ENCODE results near the gene TCAP.
"Not testable (repeated sequence)": the region's sequence is repeated elsewhere in the genome, so short reads cannot be mapped to it uniquely, and the experiment has no call there.

TCAP gene

GRCh38 chr17:39684369-39685192 lies 19.4 kb downstream of the TCAP start:
- no peak for DNase-seq (ENCODE audit: low spot score)

DNA sequence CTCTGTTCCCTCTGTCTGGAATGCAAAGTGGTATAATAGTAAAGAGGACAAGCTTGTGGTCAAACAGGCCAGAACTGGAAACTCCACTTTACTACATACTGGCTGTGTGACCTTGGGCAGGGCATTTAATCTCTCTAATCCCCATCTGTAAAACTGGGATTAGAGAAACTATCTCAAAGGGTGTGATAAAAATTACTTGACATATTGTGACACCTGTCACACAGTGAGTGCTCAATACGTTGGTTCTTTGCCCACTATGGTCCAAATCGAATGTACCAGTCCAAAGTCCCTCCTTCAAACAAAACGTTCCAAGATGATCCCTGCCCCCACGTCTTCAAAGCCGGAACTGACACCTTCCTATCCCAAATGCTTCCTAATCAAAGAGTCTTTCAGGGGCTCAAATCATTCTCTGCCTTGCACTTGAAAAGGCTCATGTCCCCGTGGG lies 22.0 kb downstream of the TCAP start:
- DNase-seq (ENCODE audit: low spot score): no peak

DNA sequence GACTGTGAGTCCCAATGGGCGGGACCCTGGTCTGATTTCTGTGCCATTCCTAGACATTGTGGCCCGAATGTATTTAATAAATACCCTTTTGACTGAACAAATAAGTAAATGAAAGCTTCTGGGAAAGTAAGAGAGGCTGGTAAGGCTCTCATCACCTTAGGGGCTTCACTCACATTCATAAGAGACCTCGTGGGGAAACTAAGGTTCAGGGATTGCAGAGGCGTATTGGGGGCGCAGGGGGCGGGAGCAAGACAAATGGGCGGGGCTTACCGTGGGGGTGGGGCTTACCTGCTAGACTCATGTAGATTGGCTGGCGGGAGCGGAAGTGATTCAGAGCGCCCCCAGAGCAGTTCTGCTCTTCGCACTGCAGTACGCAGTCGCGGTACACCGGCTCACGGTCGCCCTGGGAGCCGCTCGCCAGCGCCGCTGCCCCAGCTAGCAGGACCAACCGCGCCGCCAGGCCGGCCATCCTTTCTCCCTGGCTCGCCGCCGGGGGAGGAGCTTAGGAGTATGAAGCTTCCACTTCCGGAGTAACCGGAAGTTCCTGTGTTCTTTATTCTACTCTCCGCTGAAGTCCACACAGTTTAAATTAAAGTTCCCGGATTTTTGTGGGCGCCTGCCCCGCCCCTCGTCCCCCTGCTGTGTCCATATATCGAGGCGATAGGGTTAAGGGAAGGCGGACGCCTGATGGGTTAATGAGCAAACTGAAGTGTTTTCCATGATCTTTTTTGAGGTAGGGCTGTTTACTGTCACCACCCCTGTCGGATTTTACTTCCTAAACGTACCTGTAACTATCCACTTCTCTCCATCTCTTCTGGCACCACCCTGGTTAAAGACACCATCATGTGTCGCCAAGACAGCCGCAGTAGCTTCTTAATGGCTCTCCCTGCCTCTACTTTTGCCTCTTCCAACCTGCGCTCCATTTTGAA lies 22.7 kb downstream of the TCAP start, which contains the start of gene PGAP3:
Gene PGAP3, minus strand, starts transcription at position 512 of the 929 bp plus-strand sequence. Its CDS starts 43 bp downstream, at position 469.
- DNase-seq (ENCODE audit: low spot score): peak; percentile 96

DNA sequence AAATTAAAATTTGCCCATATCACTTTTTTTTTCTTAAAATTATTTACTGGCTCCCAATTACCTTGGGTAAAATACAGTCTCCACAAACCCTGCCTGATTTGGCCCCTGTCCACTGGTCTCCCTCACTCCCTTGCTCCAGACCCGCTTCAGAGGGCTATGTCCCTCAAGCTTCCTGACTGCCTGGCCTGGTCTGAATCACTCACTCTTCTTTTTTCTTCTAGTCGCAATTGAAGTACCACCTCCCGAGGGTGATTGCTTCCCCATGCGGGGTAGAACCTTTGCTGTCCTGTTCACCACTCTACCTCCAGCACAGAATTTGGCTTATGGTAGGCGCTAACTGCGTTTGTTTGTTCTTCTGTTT lies 23.3 kb downstream of the TCAP start:
- no peak for DNase-seq (ENCODE audit: low spot score)

DNA sequence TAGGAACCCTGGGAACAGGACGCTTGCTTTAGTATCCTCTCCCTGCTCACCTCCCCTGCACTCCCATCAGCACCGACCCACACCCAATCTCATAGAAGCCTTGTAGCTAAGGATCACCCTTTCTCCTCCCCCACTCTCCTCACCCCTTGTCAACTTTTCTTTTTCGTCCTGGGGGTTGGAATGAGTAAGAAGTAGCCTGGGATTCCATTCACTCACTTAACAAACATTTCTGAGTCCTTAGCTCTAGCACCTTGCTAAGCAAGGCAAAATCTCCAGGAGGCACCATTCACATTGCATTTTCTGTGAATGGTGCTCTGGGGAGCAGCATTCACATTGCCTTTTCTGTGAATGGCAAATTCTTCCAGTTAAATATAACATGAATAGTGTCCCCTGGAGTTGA lies 23.8 kb downstream of the TCAP start:
- DNase-seq (ENCODE audit: low spot score): no peak

DNA sequence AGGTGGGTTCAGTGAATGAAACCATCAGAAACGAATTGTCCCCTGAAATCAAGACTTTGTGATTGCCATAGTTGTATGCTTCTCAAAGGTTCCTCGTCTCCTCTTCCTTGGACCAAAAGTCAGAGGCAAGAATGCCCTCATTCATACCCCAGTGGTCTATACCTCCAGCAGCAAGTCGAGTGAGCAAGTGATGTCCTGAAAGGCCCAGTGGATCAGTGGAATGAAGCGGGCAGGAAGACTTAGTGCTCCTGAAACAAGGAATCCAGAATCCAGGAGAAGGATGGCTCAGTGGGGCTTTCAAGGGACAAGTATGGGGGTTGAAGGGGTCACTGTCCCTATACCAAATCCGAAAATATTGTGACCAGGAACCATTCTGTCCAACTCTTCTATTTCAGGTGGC lies 29.4 kb downstream of the TCAP start:
- no peak for DNase-seq (ENCODE audit: low spot score)

GRCh38 chr17:39695089-39695474 lies 29.9 kb downstream of the TCAP start:
- DNase-seq (ENCODE audit: low spot score): no peak

- DNase-seq (ENCODE audit: low spot score): no peak
These were observed 31.6 kb downstream of the TCAP start for GRCh38 chr17:39696731-39697130.

DNA sequence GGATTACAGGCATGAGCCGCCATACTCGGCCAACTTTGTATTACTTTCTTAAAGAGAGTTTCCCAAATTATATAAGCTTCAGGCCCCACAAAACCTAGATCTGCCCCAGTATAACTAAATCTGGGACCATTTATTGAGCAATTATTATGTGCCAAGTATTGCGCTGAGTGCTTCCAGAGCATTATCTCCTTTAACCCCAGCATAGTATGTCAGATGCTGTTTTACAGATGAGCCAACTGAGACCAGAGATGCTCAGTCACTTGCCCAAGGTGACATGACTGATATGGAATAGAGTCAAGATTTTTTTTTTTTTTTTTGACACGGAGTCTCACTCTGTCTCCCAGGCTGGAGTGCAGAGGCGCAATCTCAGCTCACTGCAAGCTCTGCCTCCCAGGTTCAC lies 32.8 kb downstream of the TCAP start:
- DNase-seq (ENCODE audit: low spot score): no peak

GRCh38 chr17:39699157-39699817 lies 34.1 kb downstream of the TCAP start:
- DNase-seq (ENCODE audit: low spot score): not testable (repeated sequence)

GRCh38 chr17:39699818-39700147 lies 34.6 kb downstream of the TCAP start, which contains the start of gene ERBB2:
ERBB2 (plus strand) TSS chr17:39700064; CDS start chr17:39700239, 175 bp downstream.
- DNase-seq (ENCODE audit: low spot score): peak; percentile 62

- no peak for DNase-seq (ENCODE audit: low spot score)
These were observed 35.2 kb downstream of the TCAP start for GRCh38 chr17:39700148-39700987.

DNA sequence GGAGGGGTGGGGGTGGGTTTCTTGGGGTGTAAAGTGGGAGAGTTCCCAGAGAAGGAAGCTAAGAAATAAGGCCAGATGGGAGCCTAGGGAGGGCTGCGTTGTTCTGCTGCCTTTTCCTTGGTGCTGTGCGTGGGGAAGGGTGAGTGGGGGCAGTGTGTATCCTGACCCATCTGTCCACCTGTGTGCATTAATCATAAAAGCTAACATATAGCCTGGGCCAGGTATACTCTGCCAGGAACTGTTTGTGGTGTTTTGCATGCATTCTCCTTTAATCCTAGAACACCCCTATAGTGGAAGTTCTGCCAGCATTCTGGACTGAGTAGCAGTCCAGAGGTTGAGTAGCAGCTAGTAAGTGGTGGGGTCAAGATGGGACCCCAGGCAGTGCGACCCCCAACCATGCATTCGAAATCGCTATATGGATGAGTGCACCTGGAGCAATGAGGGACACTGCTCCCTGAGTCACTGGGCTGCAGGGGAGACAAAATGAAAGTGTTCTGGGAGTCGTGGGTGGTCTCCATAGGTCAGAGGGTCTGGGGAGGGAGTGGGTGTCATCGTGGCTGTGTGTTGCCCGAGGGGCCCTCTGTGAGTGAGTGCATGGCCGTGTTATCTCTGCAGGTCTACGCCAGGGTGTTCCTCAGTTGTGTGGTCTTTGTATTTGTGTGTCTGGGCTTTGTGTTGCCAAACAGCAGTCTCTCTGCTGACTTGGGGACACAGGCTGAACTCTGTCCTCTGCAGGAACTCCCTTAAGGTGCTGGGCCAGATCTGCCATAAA lies 36.0 kb downstream of the TCAP start:
- no peak for DNase-seq (ENCODE audit: low spot score)

- DNase-seq (ENCODE audit: low spot score): no peak
These were observed 36.8 kb downstream of the TCAP start for GRCh38 chr17:39701784-39702422.

DNA sequence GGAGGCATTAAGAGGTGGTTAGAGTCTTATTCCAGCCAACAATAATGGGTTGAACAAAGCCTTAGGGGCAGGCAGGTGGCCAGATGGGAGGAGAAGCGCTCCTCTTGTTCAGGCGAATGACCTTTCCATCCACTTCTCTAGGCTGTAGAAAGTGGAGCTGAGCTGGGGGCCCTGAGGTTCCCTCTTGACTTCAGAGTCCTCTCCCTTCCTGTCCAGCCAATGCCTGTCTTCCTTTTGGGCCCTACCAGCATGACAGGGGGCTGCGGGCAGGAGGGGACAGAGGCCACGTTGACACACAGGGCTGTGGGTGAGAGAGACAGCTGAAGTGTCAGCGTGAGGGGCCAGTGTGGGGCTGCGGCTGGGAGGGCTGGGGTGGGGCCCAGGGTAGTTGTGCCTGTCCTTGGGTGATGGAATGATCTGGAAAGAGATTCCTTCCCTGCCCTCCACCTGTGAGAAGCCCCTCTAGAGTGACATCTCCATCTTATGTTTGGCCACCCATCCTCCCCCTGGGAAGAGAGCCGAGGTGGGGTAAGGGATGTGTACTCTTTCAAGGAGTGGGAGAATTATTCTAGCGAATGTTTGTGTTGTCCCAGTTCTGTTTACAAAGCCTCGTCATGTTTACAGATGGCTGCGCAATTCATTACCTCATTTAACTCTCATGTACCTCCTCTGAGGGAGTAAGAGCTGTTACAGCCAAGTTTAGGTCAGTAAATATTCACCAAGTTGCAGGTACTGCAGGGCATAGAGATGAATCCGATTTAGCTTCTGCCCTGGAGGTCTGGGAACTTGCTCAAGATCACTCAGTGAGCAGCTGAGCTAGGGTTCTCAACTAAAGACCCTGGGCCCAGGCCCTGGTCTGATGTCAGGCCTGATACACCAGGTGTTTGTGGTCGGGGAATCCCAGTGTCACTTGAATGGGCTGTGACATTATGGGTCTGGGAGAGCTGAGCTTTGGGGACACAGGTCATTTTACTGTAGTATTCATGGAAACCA lies 38.0 kb downstream of the TCAP start:
- DNase-seq (ENCODE audit: low spot score): no peak

DNA sequence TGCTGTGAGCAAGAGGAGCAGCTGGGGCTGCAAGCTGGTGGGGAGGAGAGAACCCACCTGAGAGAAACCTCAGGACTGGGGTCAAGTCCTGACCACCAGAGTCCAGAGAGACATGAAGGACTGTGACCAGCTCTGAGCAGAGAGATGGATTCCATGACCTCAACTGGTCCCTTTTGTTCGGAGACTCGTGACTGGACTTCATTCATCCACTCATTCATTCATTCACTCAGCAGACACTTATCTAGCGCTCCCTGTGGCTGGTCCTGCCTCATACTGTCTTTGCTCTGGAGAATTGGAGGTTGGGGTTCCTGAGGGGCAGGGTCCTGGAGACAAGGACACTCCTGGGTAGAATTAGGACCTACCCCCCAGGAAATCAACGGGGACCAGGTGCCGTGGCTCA lies 38.8 kb downstream of the TCAP start:
- no peak for DNase-seq (ENCODE audit: low spot score)

DNA sequence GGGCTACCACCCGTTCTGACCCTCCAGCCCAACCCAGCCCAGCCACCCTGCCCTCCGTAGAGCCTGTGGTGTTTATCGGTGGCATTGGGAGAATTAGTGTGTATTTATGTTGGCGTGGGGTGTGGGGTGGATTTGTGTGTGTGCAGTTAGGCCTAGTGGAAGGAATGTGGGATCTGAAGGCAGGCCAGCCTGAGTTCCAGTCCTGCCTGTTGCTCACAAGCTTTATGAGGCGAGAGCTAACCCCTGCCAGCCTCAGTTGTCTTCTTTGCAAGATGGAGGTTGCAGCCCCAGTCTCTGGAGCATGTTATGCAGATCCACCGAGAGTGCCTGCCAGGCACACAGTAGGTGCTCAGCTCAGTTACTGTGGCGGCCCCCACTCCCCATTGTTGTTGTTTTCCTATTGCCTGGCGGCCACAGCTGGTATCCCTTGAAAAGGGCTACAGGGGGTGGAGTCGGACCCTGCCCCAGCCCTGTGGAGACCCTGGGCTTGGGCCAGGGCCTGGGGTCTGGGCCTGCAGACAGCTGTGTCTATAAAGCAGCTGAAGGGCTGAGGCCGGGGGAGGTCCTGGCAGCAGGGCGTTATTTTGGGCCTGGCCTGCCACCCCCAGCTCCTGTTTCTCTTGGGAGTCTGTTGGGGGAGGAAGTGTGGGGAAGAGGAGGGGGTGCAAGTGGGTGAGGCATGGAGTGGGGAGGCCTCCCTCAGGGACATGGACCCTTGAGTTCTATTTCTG lies 39.8 kb downstream of the TCAP start:
- no peak for DNase-seq (ENCODE audit: low spot score)

GRCh38 chr17:39705786-39706348 lies 40.7 kb downstream of the TCAP start:
- DNase-seq (ENCODE audit: low spot score): no peak

Measured in cerebellar cortex (tissue), 1 donor.